ENCODE results near the gene CHST2. TPM values are rescaled to one million over a fixed set of nuclear protein-coding genes. Genes with fewer than 3 reads are reported as not detected.

The CHST2 gene
- total RNA-seq, 1 experiment from 2014 or later, result 2.3 TPM

- no peak for DNase-seq (ENCODE audit: unreplicated experiment)
- no peaks in the 10 kb centered on the region for H3K27me3 Mint-ChIP-seq (ENCODE audit: insufficient read depth, unreplicated experiment)
- no peak for TF ChIP-seq CTCF (IDR thresholded peaks at IDR 0.05; ENCODE audit: unreplicated experiment)
- ChIA-PET POLR2A (no interaction called here), CTCF (interaction anchor here (1.4 kb wide), 1 partner anchor 13 kb away, joined by 6 read pairs; no protein-coding TSS in a partner anchor)
- H3K4me1 Mint-ChIP-seq (ENCODE audit: insufficient read depth, unreplicated experiment), result no peaks in the 10 kb centered on the region
- no peaks in the 10 kb centered on the region for H3K9me3 Mint-ChIP-seq (ENCODE audit: unreplicated experiment)
- no peaks in the 10 kb centered on the region for H3K36me3 Mint-ChIP-seq (ENCODE audit: insufficient read depth, unreplicated experiment)
- no peak overlapping the region for H3K4me3 Mint-ChIP-seq (ENCODE audit: unreplicated experiment)
- intact Hi-C loops (cut with micrococcal nuclease), result no loop called here
- no peak overlapping the region for H3K27ac Mint-ChIP-seq (ENCODE audit: low read depth, unreplicated experiment)
- no TSS peak for BruUV-seq (replicated peaks)
Observed at GRCh38 chr3:143083781-143084180, 35.8 kb upstream of the CHST2 start.

- Mint-ChIP-seq H3K4me3 (ENCODE audit: unreplicated experiment) (no peak overlapping the region), H3K27ac (ENCODE audit: low read depth, unreplicated experiment) (no peak overlapping the region), H3K4me1 (ENCODE audit: insufficient read depth, unreplicated experiment) (no peaks in the 10 kb centered on the region), H3K27me3 (ENCODE audit: insufficient read depth, unreplicated experiment) (no peaks in the 10 kb centered on the region), H3K9me3 (ENCODE audit: unreplicated experiment) (no peaks in the 10 kb centered on the region), H3K36me3 (ENCODE audit: insufficient read depth, unreplicated experiment) (no peaks in the 10 kb centered on the region)
- BruUV-seq (replicated peaks), result no TSS peak
- ChIA-PET CTCF (interaction anchor here (0.5 to 1.0 kb wide), 2 partner anchors 13 to 14 kb away, joined by 3 read pairs; no protein-coding TSS in a partner anchor), POLR2A (no interaction called here)
- peak; percentile 48 for DNase-seq (ENCODE audit: unreplicated experiment)
- intact Hi-C loops (cut with micrococcal nuclease), result no loop called here
- TF ChIP-seq CTCF (IDR thresholded peaks at IDR 0.05; ENCODE audit: unreplicated experiment), result no peak
Observed at GRCh38 chr3:143084856-143085731, 34.5 kb upstream of the CHST2 start.

- Mint-ChIP-seq H3K9me3 (ENCODE audit: unreplicated experiment) (no peaks in the 10 kb centered on the region), H3K4me3 (ENCODE audit: unreplicated experiment) (no peak overlapping the region), H3K27ac (ENCODE audit: low read depth, unreplicated experiment) (no peak overlapping the region), H3K27me3 (ENCODE audit: insufficient read depth, unreplicated experiment) (no peaks in the 10 kb centered on the region), H3K36me3 (ENCODE audit: insufficient read depth, unreplicated experiment) (no peaks in the 10 kb centered on the region), H3K4me1 (ENCODE audit: insufficient read depth, unreplicated experiment) (no peaks in the 10 kb centered on the region)
- ChIA-PET POLR2A (no interaction called here), CTCF (no interaction called here)
- intact Hi-C loops (cut with micrococcal nuclease), result no loop called here
- no TSS peak for BruUV-seq (replicated peaks)
- DNase-seq (ENCODE audit: unreplicated experiment), result no peak
- TF ChIP-seq CTCF (IDR thresholded peaks at IDR 0.05; ENCODE audit: unreplicated experiment), result no peak
Observed at GRCh38 chr3:143088835-143089234, 30.7 kb upstream of the CHST2 start.

GRCh38 chr3:143089965-143090364 is 29.6 kb upstream of the CHST2 start:
- H3K27me3 Mint-ChIP-seq (ENCODE audit: insufficient read depth, unreplicated experiment), result no peaks in the 10 kb centered on the region
- no TSS peak for BruUV-seq (replicated peaks)
- POLR2A ChIA-PET, result interaction anchor here (1.0 kb wide), 1 partner anchor 526 kb away, joined by 4 read pairs; no protein-coding TSS in a partner anchor
- H3K4me3 Mint-ChIP-seq (ENCODE audit: unreplicated experiment), result no peak overlapping the region
- intact Hi-C loops (cut with micrococcal nuclease), result no loop called here
- no peak for TF ChIP-seq CTCF (IDR thresholded peaks at IDR 0.05; ENCODE audit: unreplicated experiment)
- H3K36me3 Mint-ChIP-seq (ENCODE audit: insufficient read depth, unreplicated experiment), result no peaks in the 10 kb centered on the region
- no peak overlapping the region for H3K27ac Mint-ChIP-seq (ENCODE audit: low read depth, unreplicated experiment)
- no peak for DNase-seq (ENCODE audit: unreplicated experiment)
- no peaks in the 10 kb centered on the region for H3K4me1 Mint-ChIP-seq (ENCODE audit: insufficient read depth, unreplicated experiment)
- no peaks in the 10 kb centered on the region for H3K9me3 Mint-ChIP-seq (ENCODE audit: unreplicated experiment)
- CTCF ChIA-PET, result no interaction called here
